ENCODE measurements around the gene RTN4RL1. TPM values are rescaled to one million over a fixed set of nuclear protein-coding genes. Genes with fewer than 3 reads are reported as not detected.

RTN4RL1 gene
- total RNA-seq, 2 donors from 2014 or later: 0.32 to 0.37 TPM

GRCh38 chr17:1904273-1905182 lies 120.6 kb downstream of the RTN4RL1 start:
- Histone ChIP-seq H3K36me3 (no peaks in the 10 kb centered on the region), H3K27ac (no peak overlapping the region), H3K9ac (ENCODE audit: low read depth in 2 of 2, low read length in 2 of 2) (no peak overlapping the region), H3K9me3 (no peaks in the 10 kb centered on the region), H3K27me3 (peaks cover 42% of the 10 kb centered on the region), H3K4me1 (no peaks in the 10 kb centered on the region), H3K4me3 (no peak overlapping the region)
- TF ChIP-seq CTCF (IDR thresholded peaks at IDR 0.05): no peak
- intact Hi-C loops (cut with DNase I): loop anchor here (5.0 kb wide), 1 partner anchor 123 kb away; the partner anchor contains the start of gene RTN4RL1
- DNase-seq: no peak

- H3K36me3 ChIP-seq: no peaks in the 10 kb centered on the region
- intact Hi-C loops (cut with DNase I): no loop called here
These were observed 125.6 kb downstream of the RTN4RL1 start for GRCh38 chr17:1899403-1900000.

GRCh38 chr17:1898872-1899271 lies 126.3 kb downstream of the RTN4RL1 start:
- H3K36me3 ChIP-seq: no peaks in the 10 kb centered on the region
- DNase-seq: no peak
- no peaks in the 10 kb centered on the region for H3K27me3 ChIP-seq
- TF ChIP-seq CTCF (IDR thresholded peaks at IDR 0.05): no peak
- H3K9ac ChIP-seq (ENCODE audit: low read depth in 2 of 2, low read length in 2 of 2): no peak overlapping the region
- H3K4me3 ChIP-seq: no peak overlapping the region
- no peaks in the 10 kb centered on the region for H3K9me3 ChIP-seq
- no peak overlapping the region for H3K27ac ChIP-seq
- intact Hi-C loops (cut with DNase I): no loop called here
- no peaks in the 10 kb centered on the region for H3K4me1 ChIP-seq

More at GRCh38 chr17:1899403-1900000, 125.6 kb downstream of the RTN4RL1 start:
- Histone ChIP-seq H3K4me3 (no peak overlapping the region), H3K27ac (no peak overlapping the region), H3K9ac (ENCODE audit: low read depth in 2 of 2, low read length in 2 of 2) (no peak overlapping the region), H3K4me1 (no peaks in the 10 kb centered on the region), H3K9me3 (no peaks in the 10 kb centered on the region), H3K27me3 (no peaks in the 10 kb centered on the region)
- DNase-seq: no peak
- no peak for TF ChIP-seq CTCF (IDR thresholded peaks at IDR 0.05)

GRCh38 chr17:1898332-1898731 lies 126.8 kb downstream of the RTN4RL1 start:
- Histone ChIP-seq H3K36me3 (no peaks in the 10 kb centered on the region), H3K27ac (no peak overlapping the region), H3K9me3 (no peaks in the 10 kb centered on the region), H3K4me3 (no peak overlapping the region), H3K4me1 (no peaks in the 10 kb centered on the region), H3K27me3 (no peaks in the 10 kb centered on the region), H3K9ac (ENCODE audit: low read depth in 2 of 2, low read length in 2 of 2) (no peak overlapping the region)
- intact Hi-C loops (cut with DNase I): no loop called here
- no peak for DNase-seq
- TF ChIP-seq CTCF (IDR thresholded peaks at IDR 0.05): no peak

GRCh38 chr17:1897105-1897656 lies 128.0 kb downstream of the RTN4RL1 start:
- Histone ChIP-seq H3K4me3 (no peak overlapping the region), H3K27ac (no peak overlapping the region), H3K4me1 (no peaks in the 10 kb centered on the region), H3K27me3 (no peaks in the 10 kb centered on the region), H3K9ac (ENCODE audit: low read depth in 2 of 2, low read length in 2 of 2) (no peak overlapping the region), H3K36me3 (no peaks in the 10 kb centered on the region), H3K9me3 (no peaks in the 10 kb centered on the region)
- no peak for DNase-seq
- no peak for TF ChIP-seq CTCF (IDR thresholded peaks at IDR 0.05)
- intact Hi-C loops (cut with DNase I): no loop called here

Measured in colonic mucosa (tissue), 4 donors.